Peyer's patch (tissue), 4 donors: ENCODE results near the gene TOMT.

Experiments used
- POLR2A ChIP-seq, 2 donors: fragments of 450-650 bp; IDR thresholded peaks; one replicate each; pipeline ENCODE4 v1.5.1; 2017; ENCODE audit warnings: antibody characterized with exemption in 2 of 2, mild to moderate bottlenecking in 2 of 2, moderate library complexity in 2 of 2
- TF ChIP-seq, protein P1 (sequence below), 6 experiments: fragments of 450-650 bp in 4 of 6; fragments of 200-600 bp in 2 of 6; sonication (generic) in 1 of 6; IDR thresholded peaks; one replicate each; pipeline ENCODE4 v1.5.1; 2017 to 2019; ENCODE audit warnings: antibody characterized with exemption in 6 of 6, mild to moderate bottlenecking in 3 of 6, moderate library complexity in 1 of 6

- TF ChIP-seq, protein P1, sequence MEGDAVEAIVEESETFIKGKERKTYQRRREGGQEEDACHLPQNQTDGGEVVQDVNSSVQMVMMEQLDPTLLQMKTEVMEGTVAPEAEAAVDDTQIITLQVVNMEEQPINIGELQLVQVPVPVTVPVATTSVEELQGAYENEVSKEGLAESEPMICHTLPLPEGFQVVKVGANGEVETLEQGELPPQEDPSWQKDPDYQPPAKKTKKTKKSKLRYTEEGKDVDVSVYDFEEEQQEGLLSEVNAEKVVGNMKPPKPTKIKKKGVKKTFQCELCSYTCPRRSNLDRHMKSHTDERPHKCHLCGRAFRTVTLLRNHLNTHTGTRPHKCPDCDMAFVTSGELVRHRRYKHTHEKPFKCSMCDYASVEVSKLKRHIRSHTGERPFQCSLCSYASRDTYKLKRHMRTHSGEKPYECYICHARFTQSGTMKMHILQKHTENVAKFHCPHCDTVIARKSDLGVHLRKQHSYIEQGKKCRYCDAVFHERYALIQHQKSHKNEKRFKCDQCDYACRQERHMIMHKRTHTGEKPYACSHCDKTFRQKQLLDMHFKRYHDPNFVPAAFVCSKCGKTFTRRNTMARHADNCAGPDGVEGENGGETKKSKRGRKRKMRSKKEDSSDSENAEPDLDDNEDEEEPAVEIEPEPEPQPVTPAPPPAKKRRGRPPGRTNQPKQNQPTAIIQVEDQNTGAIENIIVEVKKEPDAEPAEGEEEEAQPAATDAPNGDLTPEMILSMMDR (IDR thresholded peaks at IDR 0.05) = no peak
- no peak for TF ChIP-seq POLR2A (IDR thresholded peaks at IDR 0.05)
Observed at GRCh38 chr11:72098741-72099140, 7.0 kb upstream of the TOMT start.
